Stimulated activated CD8-positive, alpha-beta memory T cell treated with anti-CD3 and anti-CD28 coated beads, Interleukin-15, amount 100 ng/mL, for 4 hours (primary cell): ENCODE data around the gene PER2.
A peak's percentile ranks its signal among the peaks of the same experiment; 100 is the strongest.
"Not testable (repeated sequence)": the region's sequence is repeated elsewhere in the genome, so short reads cannot be mapped to it uniquely, and the experiment has no call there.

ENCODE experiments used
- DNase-seq, 2 donors: peaks; one replicate each; pipeline ENCODE4 v3.0.0-alpha.2; 2020; ENCODE audit warnings: low read depth in 2 of 2

Gene PER2

GRCh38 chr2:238313289-238313990, 25.0 kb upstream of the PER2 start:
- DNase-seq: no peak

GRCh38 chr2:238310721-238311120, 22.3 kb upstream of the PER2 start:
- DNase-seq: not testable (repeated sequence)

DNA sequence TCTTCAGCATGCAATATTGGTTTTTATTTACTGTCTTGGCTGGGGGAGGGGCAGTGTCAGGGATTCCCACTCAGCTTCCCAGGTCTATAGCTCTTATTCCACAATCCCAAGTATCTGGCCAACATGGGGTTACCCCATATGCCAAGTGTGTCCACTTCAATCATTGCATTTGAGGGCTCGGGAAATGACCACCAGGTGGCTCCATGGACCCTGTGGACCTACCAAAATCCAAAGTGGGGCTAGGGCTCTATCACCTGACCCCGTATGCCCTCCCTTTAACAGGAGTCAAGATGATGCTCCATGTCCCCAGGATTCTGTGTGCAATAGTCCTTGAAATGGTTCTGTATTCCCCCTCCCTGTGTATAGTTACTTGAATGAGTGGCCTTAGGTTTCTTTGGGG, 19.8 kb upstream of the PER2 start:
- DNase-seq: no peak

DNA sequence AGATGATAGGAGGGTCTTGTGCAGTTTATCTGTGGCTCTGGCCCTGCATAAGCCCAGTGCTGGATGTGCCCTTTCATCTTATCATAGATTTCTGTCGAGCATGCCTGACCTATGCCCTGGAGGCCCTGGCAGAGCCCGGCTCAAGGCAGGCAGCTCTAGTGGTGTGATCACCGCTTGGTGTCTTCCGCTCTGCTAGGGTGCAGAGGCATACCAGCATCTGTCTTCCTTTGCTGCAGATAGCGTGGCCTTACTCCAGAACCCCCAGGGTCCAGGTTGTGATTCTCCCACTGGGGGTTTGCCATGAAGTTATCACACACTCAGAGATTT, 18.2 kb upstream of the PER2 start:
- DNase-seq: no peak

- DNase-seq: no peak
Observed at GRCh38 chr2:238305965-238306671, 17.7 kb upstream of the PER2 start.

DNA sequence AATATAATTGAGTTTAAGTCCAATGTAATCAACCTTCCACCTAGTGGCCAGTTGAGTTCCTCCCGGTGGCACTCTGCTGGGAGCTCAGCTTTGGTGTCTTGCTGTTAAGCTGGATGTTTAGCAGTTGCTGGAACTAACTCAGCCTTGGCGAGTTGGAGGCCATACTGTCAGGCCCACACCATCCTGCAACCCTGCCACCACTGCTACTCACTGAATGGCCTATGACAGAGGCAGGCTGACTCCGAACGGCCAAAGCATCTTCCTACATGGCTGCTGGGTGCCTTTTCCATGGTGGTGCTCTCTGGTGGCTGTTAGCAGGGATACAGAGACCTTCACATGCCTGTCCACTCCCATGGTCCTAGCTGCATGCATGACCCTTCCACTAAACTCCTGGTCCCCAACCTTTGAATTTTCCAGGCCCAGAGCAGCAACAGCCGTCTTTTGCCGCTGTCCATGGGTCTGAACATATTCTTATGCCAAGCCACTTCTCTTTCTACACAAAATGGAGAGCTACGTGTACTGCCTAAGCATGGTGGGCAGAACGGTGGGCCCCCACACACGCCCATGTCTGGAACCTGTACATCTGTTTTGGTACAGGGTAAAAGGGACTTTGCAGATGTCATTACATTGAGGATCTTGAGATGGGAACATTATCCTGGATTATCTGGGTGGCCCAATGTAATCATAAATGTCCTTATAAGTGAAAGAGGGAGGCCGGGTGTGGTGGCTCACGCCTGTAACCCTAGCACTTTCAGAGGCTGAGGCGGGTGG, 16.9 kb upstream of the PER2 start:
- no peak for DNase-seq

DNA sequence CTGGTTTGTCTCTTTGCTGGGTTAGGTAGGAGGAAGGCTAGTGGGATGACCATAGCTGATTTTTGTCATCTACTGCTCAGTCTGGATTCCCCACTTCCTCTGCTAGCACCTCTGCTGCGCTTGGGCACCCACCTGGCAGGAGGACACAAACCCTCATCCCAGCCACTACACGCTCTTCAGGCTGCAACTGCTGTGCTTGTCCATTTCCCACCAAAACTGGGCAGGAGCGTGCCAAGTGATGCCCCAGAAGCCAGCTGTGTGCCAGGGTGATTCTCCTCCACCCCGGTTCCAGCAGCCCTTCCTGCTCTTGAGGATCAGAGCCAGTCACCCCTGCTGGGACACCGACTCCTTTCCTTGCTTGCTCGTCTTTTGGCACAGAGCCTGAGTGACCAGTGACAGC, 15.7 kb upstream of the PER2 start:
- DNase-seq: no peak

- no peak for DNase-seq
Observed at GRCh38 chr2:238302751-238303150, 14.3 kb upstream of the PER2 start.

DNA sequence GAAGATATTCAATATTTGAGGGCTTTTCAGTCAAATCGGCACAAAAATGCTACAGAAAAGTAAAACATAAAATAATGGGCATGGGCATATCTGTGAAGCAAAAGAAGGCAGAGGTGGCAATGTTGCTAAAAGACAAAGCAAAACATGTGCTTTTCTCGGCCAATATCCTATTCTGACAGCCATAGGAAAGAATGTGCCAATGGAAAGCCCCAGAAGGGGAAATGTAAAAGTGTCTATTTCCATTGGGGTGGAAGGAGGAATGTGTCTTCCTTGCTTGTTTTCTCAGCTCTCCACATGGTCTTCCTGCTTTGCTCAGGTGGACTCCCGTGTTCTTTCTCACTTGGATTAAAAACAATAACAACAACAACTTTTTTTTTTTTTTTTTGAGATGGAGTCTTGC, 13.7 kb upstream of the PER2 start:
- DNase-seq: no peak

GRCh38 chr2:238299803-238300202, 11.4 kb upstream of the PER2 start:
- no peak for DNase-seq

GRCh38 chr2:238296638-238297457, 8.4 kb upstream of the PER2 start:
- no peak for DNase-seq

DNA sequence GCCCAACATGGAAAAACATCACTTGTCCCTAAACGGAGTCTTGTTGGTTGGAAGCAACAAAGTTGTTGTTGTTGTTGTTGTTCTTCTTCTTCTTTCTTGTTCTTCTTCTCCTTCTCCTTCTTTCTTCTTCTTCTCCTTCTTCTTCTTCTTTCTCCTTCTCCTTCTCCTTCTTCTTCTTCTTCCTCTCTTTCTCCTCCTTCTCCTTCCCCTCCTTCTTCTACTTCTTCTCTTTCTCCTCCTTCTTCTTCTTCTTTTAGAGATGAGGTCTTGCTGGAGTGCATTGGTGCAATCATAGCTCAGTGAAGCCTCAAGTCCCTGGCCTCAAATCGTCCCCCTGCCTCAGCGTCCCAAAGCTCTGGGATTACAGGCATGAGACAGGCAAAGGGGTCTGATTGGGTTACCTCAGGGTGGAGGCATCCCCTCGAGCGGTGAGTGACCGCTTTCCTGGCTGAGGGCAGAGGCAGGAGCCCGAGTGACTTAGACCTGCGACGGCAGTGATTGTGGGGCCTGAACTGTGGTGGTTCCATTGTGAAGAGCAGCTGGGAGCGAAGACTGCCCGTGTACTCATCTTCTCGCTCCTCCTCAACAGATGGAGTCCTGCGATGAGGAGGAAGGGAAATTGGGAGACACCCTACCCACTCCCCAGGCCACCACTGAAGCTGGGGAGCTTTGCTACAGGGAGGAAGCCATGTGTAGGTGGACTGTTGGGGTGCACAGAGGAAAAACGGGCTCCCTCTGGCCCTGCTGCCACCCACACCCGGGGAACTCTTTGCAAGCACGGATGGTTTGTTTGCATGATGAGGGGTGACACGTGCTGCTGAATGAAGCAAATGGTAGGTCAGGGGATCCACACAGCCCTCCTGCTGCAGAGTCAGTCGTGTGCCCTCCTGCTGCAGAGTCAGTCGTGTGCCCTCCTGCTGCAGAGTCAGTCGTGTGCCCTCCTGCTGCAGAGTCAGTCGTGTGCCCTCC, 7.0 kb upstream of the PER2 start:
- DNase-seq: no peak

GRCh38 chr2:238294393-238295143, 6.2 kb upstream of the PER2 start:
- no peak for DNase-seq

- no peak for DNase-seq
Observed at GRCh38 chr2:238294046-238294392, 5.6 kb upstream of the PER2 start.

DNA sequence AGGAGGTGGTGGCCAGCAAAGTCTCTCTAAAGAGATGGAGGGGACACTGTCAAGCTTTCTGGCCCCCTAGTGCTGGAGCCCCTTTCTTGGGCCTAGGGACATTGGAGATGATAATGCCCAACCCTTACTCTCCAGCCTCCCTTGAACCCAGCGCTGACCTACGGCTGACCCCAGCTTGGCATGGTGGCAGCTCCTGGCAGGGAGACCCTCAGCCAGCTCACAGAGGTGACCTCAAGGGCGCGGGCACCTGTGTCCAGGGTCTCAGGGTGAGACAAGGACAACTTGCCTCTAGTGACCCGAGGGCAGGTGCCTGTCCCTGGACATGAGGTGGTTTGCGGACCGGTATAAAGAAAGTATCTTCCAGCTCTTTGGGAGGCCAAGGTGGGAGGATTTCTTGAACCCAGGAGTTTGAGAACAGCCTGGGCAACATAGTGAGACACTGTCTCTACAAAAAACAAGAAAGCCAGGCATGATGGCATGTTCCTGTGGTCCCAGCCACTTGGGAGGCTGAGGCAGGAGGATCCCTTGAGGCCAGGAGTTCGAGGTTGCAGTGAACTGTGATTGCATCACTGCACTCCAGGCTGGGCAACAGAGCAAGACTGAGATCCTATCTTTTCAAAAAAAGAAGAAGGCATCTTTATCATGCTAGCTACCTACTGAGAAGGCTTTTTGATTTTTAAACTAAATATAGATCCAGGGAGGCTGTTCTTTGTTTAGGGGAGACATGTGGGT, 3.3 kb upstream of the PER2 start:
- DNase-seq: no peak

GRCh38 chr2:238290715-238291549, 2.5 kb upstream of the PER2 start:
- DNase-seq: no peak

DNA sequence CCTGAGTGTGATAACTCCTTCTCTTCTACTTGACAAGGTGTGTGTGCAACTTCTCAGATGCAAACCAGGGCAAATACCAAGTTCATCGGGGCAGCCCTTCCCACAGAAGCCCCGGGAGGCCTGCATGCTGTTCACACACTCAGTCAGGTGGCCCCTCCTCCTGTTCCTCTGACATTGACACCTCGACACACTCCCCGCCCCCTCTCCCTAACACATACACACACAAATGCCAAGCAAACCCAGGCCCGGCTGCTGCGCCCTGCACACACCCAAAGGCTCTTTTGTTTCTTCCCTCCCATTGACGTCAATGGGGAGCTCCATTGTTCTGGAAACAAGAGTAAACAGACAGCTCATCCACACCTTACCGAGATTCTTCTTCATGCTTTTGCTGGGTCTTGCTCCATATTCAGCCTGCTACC, 1.7 kb upstream of the PER2 start:
- peak; percentile 22 to 25 for DNase-seq

DNA sequence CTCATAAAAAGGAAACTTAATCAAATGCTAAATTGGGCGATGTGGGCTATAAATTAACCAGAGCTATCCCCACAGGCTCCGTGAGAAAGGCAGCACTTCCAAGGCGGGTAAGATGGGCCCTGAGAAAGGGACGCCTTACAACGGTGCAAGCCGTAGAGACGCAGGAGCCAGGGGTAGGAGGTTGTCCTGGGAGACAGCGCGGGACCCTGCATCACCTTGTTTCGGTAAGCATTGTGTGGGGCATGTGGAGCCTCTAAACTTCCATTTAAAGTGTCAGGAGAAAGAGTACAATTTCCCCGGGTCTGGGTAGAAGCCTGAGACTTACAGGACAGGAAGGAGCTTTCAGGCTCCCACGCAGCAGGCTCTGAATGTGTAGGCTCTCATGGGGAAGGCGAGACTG, 1.2 kb upstream of the PER2 start:
- no peak for DNase-seq
